K562 (cell line): ENCODE data around the gene YBX1. TPM values are rescaled to one million over a fixed set of nuclear protein-coding genes. Genes with fewer than 3 reads are reported as not detected.

Experiments used
- ATAC-seq: fragments of 200-7000 bp; cut with Tn5 transposase; 3 replicates; pipeline ENCODE4 v1.9.1; 2020; ENCODE audit warnings: moderate library complexity
- BruUV-seq: library from RNA; stranded (reverse); fragments of 400-500 nt; replicated peaks from 2 replicates; lab custom pipeline; 2021; lab: Mats Ljungman, UMichigan
- CTCF ChIA-PET: fragments of 300-600 bp; formaldehyde crosslinking; extraction: SDS; loops from one replicate; lab custom pipeline; 2021; ENCODE audit warnings: low intra/inter-chr PET ratio; lab: Yijun Ruan, JAX
- POLR2A ChIA-PET: fragments of 300-600, 350-650 bp; sonication (Branson Sonifier 250); formaldehyde crosslinking; extraction: SDS; loops from one replicate; lab custom pipeline; 2021; ENCODE audit warnings: antibody characterized with exemption, inconsistent platforms; lab: Yijun Ruan, JAX
- DNase-seq, 4 experiments: peaks; one replicate each; pipeline versions ENCODE4 v3.0.0 to v3.0.0-alpha.2; 2011 to 2018; ENCODE audit warnings: low spot score in 3 of 4, mixed read lengths in 3 of 4; ENCODE audit errors: extremely low read depth in 1 of 4
- FAIRE-seq: peaks from 2 replicates; lab custom pipeline; 2011; peaks lifted over from hg19 to GRCh38; lab: Jason Lieb, UNC
- H2AFZ ChIP-seq: 2 replicates; pipeline ENCODE4 v1.6.0; 2011; ENCODE audit warnings: low read depth, low read length, control low read depth, inconsistent platforms
- H3K27ac ChIP-seq: fragments of 200-600 bp; 3 replicates; pipeline ENCODE4 v1.8.0; 2011; ENCODE audit warnings: low read depth, mild to moderate bottlenecking, control low read depth, inconsistent platforms, low read length, moderate library complexity, mixed read lengths; ENCODE audit errors: extremely low read depth
- H3K27me3 ChIP-seq, 2 experiments: fragments of 300-600 bp in 1 of 2; 2 replicates in 1 of 2; 3 replicates in 1 of 2; pipeline versions ENCODE4 v1.6.0 to v1.8.0; 2011; ENCODE audit warnings: inconsistent platforms in 2 of 2, low read length in 2 of 2, mild to moderate bottlenecking in 1 of 2, mixed read lengths in 1 of 2, moderate library complexity in 1 of 2; ENCODE audit not compliant: control insufficient read depth in 2 of 2, insufficient read depth in 2 of 2
- H3K36me3 ChIP-seq: fragments of 300-600 bp; 3 replicates; pipeline ENCODE4 v1.8.0; 2011; ENCODE audit warnings: mild to moderate bottlenecking, low read length, inconsistent platforms; ENCODE audit not compliant: control insufficient read depth, insufficient read depth
- H3K4me1 ChIP-seq, 2 experiments: fragments of 200-600 bp in 1 of 2; replicated peaks in 1 of 2; 2 replicates in 1 of 2; 3 replicates in 1 of 2; pipeline versions ENCODE4 v1.5.1 to v1.8.0; 2011; ENCODE audit warnings: inconsistent platforms in 2 of 2, low read length in 2 of 2, mild to moderate bottlenecking in 1 of 2, mixed read lengths in 1 of 2, moderate library complexity in 1 of 2; ENCODE audit not compliant: control insufficient read depth in 2 of 2, insufficient read depth in 2 of 2
- H3K4me2 ChIP-seq: 2 replicates; pipeline ENCODE4 v1.6.1; 2011; ENCODE audit warnings: low read length, control low read depth, inconsistent platforms, mixed read lengths; ENCODE audit not compliant: insufficient read depth
- H3K4me3 ChIP-seq: fragments of 200-600 bp; sonication (generic), shearing (Covaris generic); 2 replicates; pipeline ENCODE4 v1.5.1; 2016; ENCODE audit warnings: control low read depth, inconsistent platforms
- H3K79me2 ChIP-seq: fragments of 200-600 bp; 3 replicates; pipeline ENCODE4 v1.8.0; 2011; ENCODE audit warnings: low read length, inconsistent platforms; ENCODE audit not compliant: control insufficient read depth, insufficient read depth
- H3K9ac ChIP-seq, 2 experiments: 2 replicates each; pipeline versions ENCODE4 v1.6.0 to v1.6.1; 2011; ENCODE audit warnings: low read depth in 2 of 2, low read length in 2 of 2, control low read depth in 1 of 2, inconsistent platforms in 1 of 2, mild to moderate bottlenecking in 1 of 2, mixed read lengths in 1 of 2; ENCODE audit not compliant: insufficient read depth in 1 of 2
- H3K9me1 ChIP-seq: one replicate; pipeline ENCODE4 v1.6.0; 2011; ENCODE audit warnings: inconsistent platforms, mild to moderate bottlenecking, low read length, moderate library complexity; ENCODE audit not compliant: control insufficient read depth, insufficient read depth
- H3K9me3 ChIP-seq: replicated peaks from 2 replicates; pipeline ENCODE4 v1.5.1; 2011; ENCODE audit warnings: low read depth, low read length, inconsistent platforms; ENCODE audit not compliant: control insufficient read depth, insufficient read depth
- H4K20me1 ChIP-seq: replicated peaks from 2 replicates; pipeline ENCODE4 v1.6.1; 2011; ENCODE audit warnings: low read length, inconsistent platforms, mixed read lengths; ENCODE audit not compliant: control insufficient read depth, insufficient read depth
- ETV5 ChIP-seq: sonication (generic); formaldehyde crosslinking; IDR thresholded peaks from 2 replicates; pipeline ENCODE4 v1.4.0; 2020; ENCODE audit warnings: low read depth, mild to moderate bottlenecking, missing genetic modification reagents
- POLR2A ChIP-seq: fragments of 450-650 bp; conservative IDR thresholded peaks from 2 replicates; pipeline ENCODE4 v1.6.1; 2016
- RBFOX2 ChIP-seq: fragments of 200-400 bp; formaldehyde crosslinking; IDR thresholded peaks from 2 replicates; pipeline ENCODE4 v1.6.1; 2017; ENCODE audit warnings: low read depth, mild to moderate bottlenecking, low read length, moderate library complexity
- SAFB2 ChIP-seq: fragments of 200-400 bp; formaldehyde crosslinking; IDR thresholded peaks from 2 replicates; pipeline ENCODE4 v1.6.1; 2018; ENCODE audit warnings: borderline replicate concordance, low read length, low read depth, moderate library complexity; ENCODE audit not compliant: severe bottlenecking
- TAF1 ChIP-seq: IDR thresholded peaks from 2 replicates; pipeline ENCODE4 v1.6.1; 2011; ENCODE audit warnings: mild to moderate bottlenecking, low read length, moderate library complexity; ENCODE audit not compliant: insufficient read depth, control insufficient read depth, severe bottlenecking; ENCODE audit errors: extremely low read depth
- XRCC3 ChIP-seq: fragments of 450-650 bp; IDR thresholded peaks from 2 replicates; pipeline ENCODE4 v1.6.1; 2017; ENCODE audit warnings: mild to moderate bottlenecking, moderate library complexity
- ZKSCAN3 ChIP-seq: fragments of 250-450 bp; sonication (Bioruptor Pico); IDR thresholded peaks from 2 replicates; pipeline ENCODE4 v1.4.0; 2020
- WGBS: fragments of 100-300 bp; shearing (Covaris generic); methylation state at CpG from one replicate; pipeline ENCODE4 v1.1.6; 2016; ENCODE audit warnings: low coverage, mixed read lengths; ENCODE audit not compliant: insufficient coverage; ENCODE audit errors: missing lambda C conversion rate; 5-methylcytosine and 5-hydroxymethylcytosine counted together
- in situ Hi-C: fragments of 300-500 bp; cut with MboI; formaldehyde crosslinking; loops from 4 replicates; pipeline ENCODE4 v1.15.0; 2018; ENCODE audit warnings: inconsistent platforms, mixed read lengths
- intact Hi-C: fragments of 100-400 bp; cut with micrococcal nuclease; formaldehyde crosslinking; loops from 2 replicates; pipeline ENCODE4 v1.14.2; 2022
- polyA plus RNA-seq, 8 experiments: library from polyadenylated mRNA; depleted of rRNA in 4 of 8; stranded (reverse) in 5 of 8; unstranded in 3 of 8; fragments of >200 nt; fragmentation: Nextera tagmentation in 2 of 8; fragmentation: Illumina TruSeq in 1 of 8; extraction: Ambion mirVana in 2 of 8; extraction: Trizol in 1 of 8; gene quantifications; 2 replicates each; pipeline versions ENCODE4 v1.2.1 to v1.2.3, GENCODE V29; 2011 to 2014; ENCODE audit warnings: inconsistent platforms in 1 of 8, missing spikeins in 1 of 8
- total RNA-seq, 7 experiments: library from RNA; depleted of rRNA in 6 of 7; stranded (reverse); fragments of >200 nt in 6 of 7; fragmentation: Illumina TruSeq in 2 of 7; extraction: Trizol in 2 of 7; gene quantifications; 2 replicates each; pipeline versions ENCODE4 v1.2.1 to v1.2.3, GENCODE V29; 2011 to 2021; ENCODE audit warnings: low replicate concordance in 1 of 7
- TF ChIP-seq, protein P1 (sequence below): fragments of 450-650 bp; IDR thresholded peaks from 2 replicates; pipeline ENCODE4 v1.6.1; 2016

The YBX1 gene
- total and polyA plus RNA-seq, 9 of the 15 experiments (the other 6 are each of a cell fraction or from before 2014, with no cell fraction given), result 363 to 1,955 (median 1,216) TPM

DNA sequence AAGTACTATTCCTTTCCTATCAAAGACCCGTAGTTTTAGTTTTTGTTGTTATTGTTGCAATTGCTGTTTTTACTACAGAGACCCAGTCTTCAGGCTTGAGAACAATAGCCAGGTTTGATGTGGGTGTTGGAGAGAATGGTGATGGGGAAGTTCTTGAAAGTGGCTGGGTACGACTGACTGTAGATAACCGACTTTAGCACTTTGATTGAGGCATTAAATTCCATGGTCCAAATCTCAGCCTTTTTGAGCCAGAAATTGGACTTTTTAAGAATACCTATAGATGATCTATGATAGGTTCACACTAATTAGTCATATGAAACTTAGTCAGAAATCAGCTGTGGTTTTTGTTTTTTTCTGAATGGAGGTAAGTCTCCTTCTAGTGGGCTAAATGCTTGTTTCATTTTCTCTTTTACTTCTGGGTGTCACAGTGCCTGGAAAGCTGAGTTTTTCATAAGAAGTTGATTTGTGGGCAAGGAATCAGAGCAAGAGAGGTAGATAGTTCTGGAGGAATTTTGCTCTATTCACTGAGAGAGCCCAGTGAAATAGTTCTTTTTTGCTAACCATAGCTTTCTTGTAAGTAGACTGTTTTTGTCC, 21.2 kb upstream of the YBX1 start:
- POLR2A ChIA-PET, result interaction anchor here (1.1 to 1.6 kb wide), 3 partner anchors 8 to 16 kb away, joined by 3 read pairs; no protein-coding TSS in a partner anchor
- Histone ChIP-seq H3K9ac (no peak overlapping the region), H3K27me3 (no peaks in the 10 kb centered on the region), H3K9me3 (no peaks in the 10 kb centered on the region), H3K36me3 (peaks cover 68% of the 10 kb centered on the region), H3K9me1 (no peaks in the 10 kb centered on the region), H3K4me2 (no peak overlapping the region)
- no peak for FAIRE-seq
- no peak for ATAC-seq
- in situ Hi-C loops, result no loop called here
- TF ChIP-seq TAF1 (no peak), ETV5 (no peak), POLR2A (0 out of 2 replicates have a peak, but pooled peaks have one; percentile 2), ZKSCAN3 (no peak), XRCC3 (no peak), RBFOX2 (0 out of 2 replicates have a peak, but pooled peaks have one; percentile 1), SAFB2 (no peak)
- TF ChIP-seq, protein P1, sequence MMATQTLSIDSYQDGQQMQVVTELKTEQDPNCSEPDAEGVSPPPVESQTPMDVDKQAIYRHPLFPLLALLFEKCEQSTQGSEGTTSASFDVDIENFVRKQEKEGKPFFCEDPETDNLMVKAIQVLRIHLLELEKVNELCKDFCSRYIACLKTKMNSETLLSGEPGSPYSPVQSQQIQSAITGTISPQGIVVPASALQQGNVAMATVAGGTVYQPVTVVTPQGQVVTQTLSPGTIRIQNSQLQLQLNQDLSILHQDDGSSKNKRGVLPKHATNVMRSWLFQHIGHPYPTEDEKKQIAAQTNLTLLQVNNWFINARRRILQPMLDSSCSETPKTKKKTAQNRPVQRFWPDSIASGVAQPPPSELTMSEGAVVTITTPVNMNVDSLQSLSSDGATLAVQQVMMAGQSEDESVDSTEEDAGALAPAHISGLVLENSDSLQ, result no peak
- TF ChIP-seq, all 486 proteins: peak for 2
- no peak overlapping the region for H2AFZ ChIP-seq
- H3K4me3 ChIP-seq, result no peak overlapping the region
- H4K20me1 ChIP-seq, result no peaks in the 10 kb centered on the region
- CTCF ChIA-PET, result no interaction called here
- intact Hi-C loops, result no loop called here
- H3K79me2 ChIP-seq, result peaks cover 48% of the 10 kb centered on the region
- BruUV-seq, result no TSS peak
- WGBS, result 86% methylated on average over 3 of the region's 3 CpGs
- H3K4me1 ChIP-seq, result peaks cover 0 to 16% of the 10 kb centered on the region in 2 experiments
- no peak for DNase-seq
- no peak overlapping the region for H3K27ac ChIP-seq
